ENCODE data around the gene DYRK3. TPM values are rescaled to one million over a fixed set of nuclear protein-coding genes. Genes with fewer than 3 reads are reported as not detected.

DYRK3 gene
- total and polyA plus RNA-seq, 10 of the 15 experiments (the other 5 are each of a cell fraction or from before 2014, with no cell fraction given) = 1.6 to 12.9 (median 10.3) TPM

DNA sequence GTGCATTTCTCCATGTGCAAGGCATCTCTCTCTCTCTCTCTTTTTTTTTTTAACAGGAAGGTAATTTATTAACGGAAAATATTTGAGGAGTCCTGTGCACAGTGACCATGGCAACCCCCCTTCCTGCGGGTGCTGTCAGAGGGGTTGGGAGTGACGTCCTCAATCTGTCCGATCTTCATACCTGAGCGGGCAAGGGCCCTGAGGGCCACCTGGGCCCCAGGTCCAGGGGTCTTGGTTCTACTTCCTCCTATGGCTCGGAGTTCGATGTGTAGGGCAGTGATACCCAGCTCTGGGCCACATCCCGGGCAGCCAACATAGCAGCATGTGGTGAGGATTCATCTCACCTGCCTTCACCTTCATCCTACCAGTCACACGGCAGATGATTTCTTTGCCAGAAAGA lies 60.4 kb downstream of the DYRK3 start (continued):
- TF ChIP-seq NR2F1 (conservative IDR thresholded peaks at IDR 0.05) (no peak), SIN3A (IDR thresholded peaks at IDR 0.05; ENCODE audit: low read depth, low read length) (no peak), ZNF687 (IDR thresholded peaks at IDR 0.05) (no peak), HDAC6 (IDR thresholded peaks at IDR 0.05; ENCODE audit: unreplicated experiment) (no peak), EZH2 (IDR thresholded peaks at IDR 0.05; ENCODE audit: borderline replicate concordance, control insufficient read depth, low read depth, low read length) (no peak), ZBTB4 (CRISPR knock-in tag; IDR thresholded peaks at IDR 0.05) (no peak), CHD2 (IDR thresholded peaks at IDR 0.05; ENCODE audit: borderline replicate concordance, low read depth, low read length) (no peak), PRDM15 (CRISPR knock-in tag; IDR thresholded peaks at IDR 0.05) (no peak)
